ENCODE data around the gene BRAF.
A peak's percentile ranks its signal among the peaks of the same experiment; 100 is the strongest.
"Not testable (repeated sequence)": the region's sequence is repeated elsewhere in the genome, so short reads cannot be mapped to it uniquely, and the experiment has no call there.

BRAF gene

DNA sequence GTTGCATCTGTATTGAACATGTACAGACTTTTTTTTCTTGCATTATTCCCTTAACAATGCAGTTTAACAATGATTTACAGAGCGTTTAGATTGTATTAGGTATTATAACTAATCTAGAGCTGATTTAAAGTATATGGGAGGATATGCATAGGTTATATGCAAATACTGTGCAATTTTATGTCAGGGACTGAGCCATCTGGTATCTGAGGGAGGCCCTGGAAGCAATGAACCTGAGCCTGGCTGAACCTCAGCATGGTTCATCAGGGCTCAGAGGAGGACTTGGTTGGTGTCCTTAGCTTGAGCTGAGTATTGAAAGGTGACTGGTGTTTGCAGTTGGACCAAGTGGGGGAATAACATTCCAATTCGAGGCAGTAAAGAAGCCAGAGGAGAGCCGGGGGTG, 247.2 kb downstream of the BRAF start:
- DNase-seq = no peak

DNA sequence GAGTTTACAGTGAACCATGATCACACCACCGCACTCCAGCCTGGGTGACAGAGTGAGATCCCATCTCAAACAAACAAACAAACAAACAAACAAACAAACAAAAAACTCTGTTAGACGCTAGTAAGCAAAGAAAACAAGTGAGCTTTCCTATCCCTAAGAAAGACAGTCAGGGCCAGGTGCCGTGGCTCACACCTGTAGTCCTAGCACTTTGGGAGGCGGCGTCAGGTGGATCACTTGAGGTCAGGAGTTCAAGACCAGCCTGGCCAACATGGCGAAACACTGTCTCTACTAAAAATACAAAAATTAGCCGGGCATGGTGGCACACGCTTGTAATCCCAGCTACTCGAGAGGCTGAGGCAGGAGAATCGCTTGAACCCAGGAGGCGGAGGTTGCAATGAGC, 247.8 kb downstream of the BRAF start:
- DNase-seq = not testable (repeated sequence)

DNA sequence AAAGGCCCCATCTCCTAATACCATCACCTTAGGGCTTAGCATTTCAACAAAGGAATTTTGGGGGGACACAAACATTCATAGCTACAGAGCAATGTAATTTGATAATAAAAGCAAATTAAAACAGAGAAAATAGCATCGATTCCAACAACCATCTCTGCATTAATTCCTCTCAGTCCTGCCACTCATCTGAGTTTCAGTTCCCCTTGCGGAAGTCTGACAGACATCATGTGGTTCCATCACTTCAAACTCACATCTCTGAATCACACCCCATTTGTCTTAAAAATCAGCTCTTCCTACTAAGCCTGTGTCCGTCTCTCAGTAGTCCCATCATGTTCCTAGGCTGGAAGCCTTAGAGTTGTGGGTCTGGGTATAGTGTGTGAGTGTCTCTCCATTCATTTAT, 248.4 kb downstream of the BRAF start:
- DNase-seq = no peak

DNA sequence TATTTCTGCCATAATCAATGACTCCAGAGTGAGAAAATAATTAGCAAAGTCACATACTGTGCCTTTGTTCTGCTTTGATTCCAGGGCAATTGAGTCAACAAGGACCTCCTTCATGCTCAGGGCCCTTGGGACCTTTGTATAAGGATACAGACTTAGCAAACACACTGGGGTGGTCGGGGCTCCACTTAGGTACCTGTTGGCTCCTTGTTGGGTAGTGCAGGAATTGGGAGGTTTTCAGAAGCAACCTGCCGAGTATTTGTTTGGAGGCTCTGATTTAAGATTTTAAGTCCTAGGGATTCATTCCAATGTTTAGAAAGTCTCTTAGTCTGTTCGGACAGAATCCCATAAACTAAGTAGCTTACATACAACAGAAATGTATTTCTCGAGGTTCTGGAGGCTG, 249.0 kb downstream of the BRAF start:
- no peak for DNase-seq

DNA sequence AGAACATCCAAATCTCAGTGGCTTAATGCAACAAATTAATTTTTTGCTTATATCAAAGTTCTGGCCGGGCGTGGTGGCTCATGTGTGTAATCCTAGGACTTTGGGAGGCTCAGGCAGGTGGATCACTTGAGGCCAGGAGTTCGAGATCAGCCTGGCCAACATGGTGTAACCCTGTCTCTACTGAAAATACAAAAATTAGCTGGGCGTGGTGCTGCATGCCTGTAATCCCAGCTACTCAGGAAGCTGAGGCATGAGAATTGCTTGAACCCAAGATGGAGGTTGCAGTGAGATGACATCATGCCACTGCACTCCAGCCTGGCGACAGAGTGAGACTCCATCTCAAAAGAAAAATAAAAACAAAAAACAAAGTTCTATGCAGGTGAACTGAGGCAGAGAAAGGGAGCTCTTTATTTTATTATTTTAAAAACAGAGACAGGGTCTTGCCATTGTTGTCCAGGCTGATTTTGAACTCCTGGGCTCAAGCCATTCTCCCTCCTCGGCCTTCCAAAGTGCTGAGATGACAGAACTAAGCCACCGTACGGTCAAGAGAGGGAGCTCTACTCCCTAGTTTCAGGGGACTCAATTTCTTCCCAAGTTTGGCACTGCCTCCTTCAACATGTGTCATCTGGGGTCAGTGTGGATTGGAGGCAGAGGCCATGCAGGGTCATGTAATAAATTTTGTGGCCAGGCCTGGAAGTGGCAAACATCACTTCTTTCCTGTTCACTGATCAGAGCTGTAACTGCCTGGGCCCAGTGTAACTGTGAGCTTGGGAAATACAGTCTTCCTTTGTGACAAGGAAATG, 249.6 kb downstream of the BRAF start:
- no peak for DNase-seq

DNA sequence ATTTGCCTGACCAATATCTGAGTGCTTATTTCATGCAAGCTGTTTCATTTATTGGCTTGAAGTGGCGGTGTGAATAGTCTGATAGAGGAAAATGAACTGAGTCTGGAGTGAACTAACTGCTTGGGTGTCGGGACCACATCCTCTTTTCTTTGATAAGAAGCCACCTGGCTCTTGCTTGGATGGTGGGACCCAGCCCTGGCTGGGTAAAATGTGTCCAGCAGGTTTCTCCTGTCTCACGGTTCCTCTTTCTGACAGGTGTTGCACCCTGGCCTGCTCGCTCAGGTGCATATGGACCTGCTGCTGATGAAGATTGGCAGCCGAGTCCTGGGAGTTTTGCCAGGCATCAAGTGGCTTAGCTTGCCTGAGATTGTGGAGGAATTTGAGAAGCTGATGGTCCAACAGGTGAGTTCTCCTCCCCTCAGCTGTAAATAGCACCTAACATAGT, 250.4 kb downstream of the BRAF start:
- DNase-seq = peak; percentile 85

DNA sequence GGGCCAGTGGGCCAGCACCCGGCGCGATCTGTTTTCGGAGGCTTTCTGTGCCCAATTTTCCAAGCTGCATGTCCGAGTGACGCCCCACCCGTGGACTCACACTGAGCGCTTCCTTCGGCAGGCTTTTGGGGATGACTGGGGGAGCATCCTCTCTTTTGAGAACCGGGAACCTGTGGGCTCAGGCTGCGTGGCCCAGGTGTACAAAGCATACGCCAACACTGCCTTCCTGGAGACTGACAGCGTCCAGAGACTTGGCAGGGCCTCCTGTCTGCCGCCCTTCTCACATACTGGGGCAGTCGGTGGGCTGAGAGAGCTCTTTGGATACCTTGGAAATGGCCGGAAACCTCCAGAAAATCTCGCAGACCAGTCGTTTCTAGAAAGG, 251.0 kb downstream of the BRAF start:
- no peak for DNase-seq

DNA sequence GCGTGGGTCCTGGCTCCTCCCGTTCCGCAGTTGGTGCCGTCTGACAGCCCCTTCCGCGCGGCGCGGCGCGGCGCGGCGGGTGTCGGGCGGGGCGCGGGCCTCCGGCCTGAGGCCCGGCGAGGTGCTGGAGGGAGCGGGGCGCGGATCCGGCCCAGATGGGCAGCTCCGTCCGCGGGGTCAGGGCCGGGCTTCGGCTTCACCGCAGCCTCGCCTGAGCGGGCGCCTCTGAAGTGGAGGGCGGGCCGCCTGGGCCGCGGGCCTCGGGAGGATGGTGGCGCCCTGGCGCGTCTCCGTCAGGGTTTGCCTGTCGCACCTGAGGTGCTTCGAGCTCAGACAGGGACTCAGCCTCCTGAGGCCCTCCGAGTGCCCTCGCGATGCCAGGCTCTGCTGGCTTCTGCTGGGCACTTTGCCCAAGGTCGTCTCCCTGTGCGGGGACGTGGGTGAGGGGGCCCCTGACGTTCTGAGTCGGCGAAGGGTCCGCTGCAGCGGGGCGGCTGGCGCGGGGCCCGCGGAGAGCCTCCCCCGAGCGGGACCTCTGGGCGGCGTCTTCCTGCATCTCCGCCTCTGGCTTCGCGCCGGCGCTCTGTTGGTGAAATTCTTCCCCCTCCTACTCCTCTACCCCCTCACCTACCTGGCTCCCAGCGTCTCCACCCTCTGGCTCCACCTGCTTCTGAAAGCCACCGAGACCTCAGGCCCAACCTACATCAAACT, 251.5 kb downstream of the BRAF start:
- peak; percentile 70 for DNase-seq

DNA sequence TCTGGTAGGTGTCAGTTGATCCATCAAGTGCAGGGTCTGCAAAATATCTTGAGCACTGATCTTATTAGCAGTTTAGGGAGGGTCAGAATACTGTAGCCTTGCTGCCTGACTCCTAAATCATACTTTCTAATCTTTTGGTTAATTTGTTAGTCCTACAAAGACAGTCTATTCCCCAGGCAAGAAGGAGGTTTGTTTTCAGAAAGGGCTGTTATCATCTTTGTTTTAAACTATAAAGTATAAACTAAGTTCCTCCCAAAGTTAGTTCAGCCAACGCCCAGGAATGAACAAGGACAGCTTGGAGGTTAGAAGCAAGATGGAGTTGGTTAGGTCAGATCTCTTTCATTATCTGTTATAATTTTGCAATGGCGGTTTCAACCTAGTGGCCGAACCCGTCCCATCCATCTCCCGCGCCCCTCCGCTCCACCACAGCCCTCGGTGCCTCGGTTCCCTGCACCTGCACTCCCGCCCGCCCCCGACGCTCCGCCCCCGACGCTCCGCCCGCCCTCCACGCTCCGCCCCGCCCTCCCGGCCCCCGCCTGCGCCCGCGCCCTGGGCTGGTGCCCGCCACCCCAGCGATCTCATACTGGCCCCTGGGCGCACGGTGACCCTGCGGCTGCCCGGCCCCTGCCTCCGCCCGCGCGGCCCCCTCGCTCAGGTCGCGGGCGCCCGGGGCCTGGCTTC, 252.2 kb downstream of the BRAF start, which contains the start of gene ADCK2:
Gene ADCK2, plus strand, starts transcription at position 564 of the 681 bp plus-strand sequence. CDS start 386 bp downstream, outside the sequence.
- DNase-seq = peak; percentile 59

DNA sequence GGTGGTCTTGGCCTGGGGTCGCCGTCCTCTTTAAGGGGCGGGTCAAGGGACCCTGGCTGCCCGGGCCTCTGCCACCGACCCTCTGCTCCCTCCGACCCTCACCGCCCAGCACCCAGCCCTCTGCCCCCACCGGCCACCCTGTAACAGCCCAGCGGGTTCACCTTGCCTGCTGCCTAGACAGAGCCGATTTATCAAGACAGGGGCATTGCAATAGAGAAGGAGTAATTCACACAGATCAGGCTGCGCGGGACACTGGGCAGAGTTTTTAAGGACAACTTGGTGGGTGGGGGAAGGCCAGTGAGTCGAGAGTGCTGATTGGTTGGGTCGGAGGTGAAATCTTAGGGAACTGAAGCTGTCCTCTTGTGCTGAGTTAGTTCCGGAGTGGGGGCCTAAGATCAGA, 252.8 kb downstream of the BRAF start:
- no peak for DNase-seq

DNA sequence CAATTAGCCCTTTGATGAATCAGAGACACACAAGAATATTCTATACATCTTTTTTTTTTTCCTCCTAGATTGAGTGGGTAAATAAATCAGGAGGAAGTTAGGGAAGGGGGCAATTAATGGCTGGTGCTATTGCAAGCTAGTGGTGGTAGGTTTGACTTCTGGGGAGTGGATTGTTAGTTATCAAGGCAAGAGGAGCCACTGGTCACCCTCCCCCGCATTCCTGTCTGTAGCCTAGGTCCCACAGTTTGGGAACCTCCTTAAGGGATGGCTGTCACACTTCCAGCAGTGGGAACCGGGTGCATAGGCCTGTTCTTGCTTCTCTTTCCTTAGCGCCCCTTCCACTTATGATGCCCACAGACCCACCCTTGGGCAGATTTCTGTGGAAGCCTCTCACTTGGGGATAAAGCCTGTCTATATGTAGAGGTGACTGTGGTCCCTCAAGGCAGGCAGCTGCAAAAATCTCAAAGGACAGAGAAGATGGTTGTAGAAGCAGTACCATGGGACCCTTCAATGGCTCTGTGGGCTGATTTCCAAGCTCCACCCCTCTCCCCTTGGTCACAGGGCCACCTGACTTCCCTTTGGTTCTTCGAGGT, 254.3 kb downstream of the BRAF start:
- DNase-seq = no peak

DNA sequence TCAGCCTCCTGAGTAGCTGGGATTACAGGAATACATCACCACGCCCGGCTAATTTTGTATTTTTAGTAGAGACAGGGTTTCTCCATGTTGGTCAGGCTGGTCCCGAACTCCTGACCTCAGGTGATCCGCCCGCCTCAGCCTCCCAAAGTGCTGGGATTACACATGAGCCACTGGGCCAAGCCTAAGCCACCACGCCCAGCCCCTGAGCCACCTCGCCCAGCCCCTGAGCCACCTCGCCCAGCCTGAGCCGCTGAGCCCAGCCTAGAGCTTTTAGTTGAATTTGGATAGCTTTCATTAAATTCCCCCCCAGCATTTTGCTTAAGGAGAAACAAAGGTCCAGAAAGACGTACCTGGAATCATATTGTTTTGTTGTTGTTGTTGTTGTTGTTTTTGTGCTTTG, 254.9 kb downstream of the BRAF start:
- DNase-seq = not testable (repeated sequence)

DNA sequence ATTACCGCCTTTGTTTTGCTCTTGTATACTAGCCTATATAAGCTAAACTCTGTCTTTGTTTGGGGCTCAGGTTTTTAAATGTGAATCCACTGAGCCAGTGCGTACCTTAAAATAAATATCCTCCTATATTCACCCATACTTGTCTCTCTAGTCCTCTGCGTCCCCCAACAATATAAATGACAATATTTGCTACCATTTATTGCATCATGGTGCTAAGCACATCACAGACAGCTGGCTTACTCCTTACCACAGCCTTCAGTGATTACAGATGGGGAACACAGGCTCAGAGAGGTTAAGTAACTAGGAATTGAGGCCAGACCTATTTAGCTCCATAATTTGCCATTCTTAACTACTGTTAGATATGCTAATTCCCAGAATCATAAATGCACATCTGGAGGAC, 255.4 kb downstream of the BRAF start:
- no peak for DNase-seq

Data from NCI-H2171 treated with DMSO at 0.1 percent for 48 hours (cell line).